ENCODE data around the gene PLEKHA6. TPM values are rescaled to one million over a fixed set of nuclear protein-coding genes. Genes with fewer than 3 reads are reported as not detected.

Gene PLEKHA6
- total and polyA plus RNA-seq, 2 of the 4 experiments (the other 2 are of a cell fraction): 8.2 to 19.9 TPM

GRCh38 chr1:204316164-204316563, 43.6 kb downstream of the PLEKHA6 start:
- Histone ChIP-seq H2BK5ac (ENCODE audit: low read depth, low read length, poor library complexity, severe bottlenecking) (no peak overlapping the region), H3K56ac (ENCODE audit: extremely low read depth, insufficient read depth, low read length) (no peak overlapping the region), H3K4me2 (ENCODE audit: low read depth, low read length) (no peak overlapping the region), H3K14ac (replicated peaks; ENCODE audit: low read depth, low read length) (no peak overlapping the region), H3K4ac (ENCODE audit: low read depth, low read length) (0 out of 2 replicates have a peak overlapping the region, but pooled peaks have one; percentile 26), H2BK120ac (ENCODE audit: low read depth, low read length) (peak overlapping the region; percentile 28), H4K91ac (ENCODE audit: insufficient read depth, low read depth, low read length) (no peak overlapping the region; the same call in 1 of the 2 replicates), H3K9ac (ENCODE audit: low read depth, low read length) (no peak overlapping the region), H3K36me3 (ENCODE audit: control insufficient read depth, insufficient read depth, low read length) (no peaks in the 10 kb centered on the region), H4K8ac (ENCODE audit: low read depth in 2 of 2, low read length in 2 of 2) (no peak overlapping the region), H2AK5ac (ENCODE audit: low read depth, low read length) (peak overlapping the region; percentile 52; the same call in 1 of the 2 replicates), H4K20me1 (ENCODE audit: insufficient read depth, low read length) (no peaks in the 10 kb centered on the region), H3K23ac (ENCODE audit: low read depth, low read length) (no peak overlapping the region), H3K27ac (ENCODE audit: insufficient read depth, low read length) (no peak overlapping the region), H2BK15ac (ENCODE audit: low read depth, low read length) (no peak overlapping the region), H3K9me1 (ENCODE audit: insufficient read depth, low read length) (peaks cover 21% of the 10 kb centered on the region), H3K9me3 (ENCODE audit: control insufficient read depth, insufficient read depth, low read length) (no peaks in the 10 kb centered on the region), H2AFZ (replicated peaks; ENCODE audit: low read length, poor library complexity) (no peak overlapping the region), H3K4me3 (ENCODE audit: insufficient read depth, low read depth, low read length) (no peak overlapping the region), H4K5ac (ENCODE audit: low read depth, low read length) (no peak overlapping the region), H3K4me1 (ENCODE audit: control insufficient read depth, insufficient read depth, low read length) (peaks cover 19% of the 10 kb centered on the region), H3K79me1 (ENCODE audit: low read depth in 1 of 2, low read length in 2 of 2) (peaks cover 0 to 5% of the 10 kb centered on the region in 2 experiments; a peak in 2 of 4 replicates), H3K27me3 (ENCODE audit: control insufficient read depth, insufficient read depth, low read length) (no peaks in the 10 kb centered on the region), H2AK9ac (replicated peaks; ENCODE audit: low read depth, low read length, poor library complexity) (no peak overlapping the region), H2BK20ac (ENCODE audit: low read depth, low read length) (no peak overlapping the region; the same call in 1 of the 2 replicates), H3K18ac (ENCODE audit: low read depth, low read length) (no peak overlapping the region)
- POLR2A ChIA-PET (ENCODE audit: unreplicated experiment): no interaction called here
- CTCF ChIA-PET: no interaction called here
- in situ Hi-C loops (cut with MboI; ENCODE audit: low sequenced_read_pairs) (no loop called here), intact Hi-C loops (cut with micrococcal nuclease) (no loop called here), dilution Hi-C loops (cut with HindIII; ENCODE audit: low sequenced_read_pairs, unreplicated experiment) (no loop called here)
- 76% methylated on average over 3 of the region's 6 CpGs; no CpG with 5 or more reads in 1 of the 2 experiments for WGBS, 2 experiments (ENCODE audit: extremely low coverage in 2 of 2, insufficient read length in 1 of 2)
- DNase-seq (no peak), ATAC-seq (ENCODE audit: low read depth) (no peak)
- BruUV-seq (replicated peaks): no TSS peak
- TF ChIP-seq, protein P1, sequence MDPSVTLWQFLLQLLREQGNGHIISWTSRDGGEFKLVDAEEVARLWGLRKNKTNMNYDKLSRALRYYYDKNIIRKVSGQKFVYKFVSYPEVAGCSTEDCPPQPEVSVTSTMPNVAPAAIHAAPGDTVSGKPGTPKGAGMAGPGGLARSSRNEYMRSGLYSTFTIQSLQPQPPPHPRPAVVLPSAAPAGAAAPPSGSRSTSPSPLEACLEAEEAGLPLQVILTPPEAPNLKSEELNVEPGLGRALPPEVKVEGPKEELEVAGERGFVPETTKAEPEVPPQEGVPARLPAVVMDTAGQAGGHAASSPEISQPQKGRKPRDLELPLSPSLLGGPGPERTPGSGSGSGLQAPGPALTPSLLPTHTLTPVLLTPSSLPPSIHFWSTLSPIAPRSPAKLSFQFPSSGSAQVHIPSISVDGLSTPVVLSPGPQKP (IDR thresholded peaks at IDR 0.05; ENCODE audit: borderline replicate concordance, low read depth, low read length): no peak
- no peak for TF ChIP-seq CTCF (conservative IDR thresholded peaks at IDR 0.05; ENCODE audit: low read depth, low read length)
- TF ChIP-seq CEBPB (IDR thresholded peaks at IDR 0.05; ENCODE audit: low read depth, low read length): no peak
- TF ChIP-seq RFX5 (IDR thresholded peaks at IDR 0.05; ENCODE audit: low read depth, low read length): no peak
- TF ChIP-seq CHD1 (IDR thresholded peaks at IDR 0.05; ENCODE audit: low read depth, low read length): no peak
- no peak for TF ChIP-seq MAFK (IDR thresholded peaks at IDR 0.05; ENCODE audit: low read depth, low read length)
- no peak for TF ChIP-seq RCOR1 (IDR thresholded peaks at IDR 0.05; ENCODE audit: insufficient replicate concordance, low read length)
- no peak for TF ChIP-seq MAZ (IDR thresholded peaks at IDR 0.05; ENCODE audit: borderline replicate concordance, low read depth, low read length)
- no peak for TF ChIP-seq SMC3 (IDR thresholded peaks at IDR 0.05; ENCODE audit: low read depth, low read length)
- TF ChIP-seq RAD21 (IDR thresholded peaks at IDR 0.05; ENCODE audit: low read length): no peak
- no peak for TF ChIP-seq POLR2A (IDR thresholded peaks at IDR 0.05; ENCODE audit: low read depth, low read length)
- TF ChIP-seq MXI1 (IDR thresholded peaks at IDR 0.05; ENCODE audit: borderline replicate concordance, low read depth, low read length): no peak
- no peak for TF ChIP-seq NFE2L2 (IDR thresholded peaks at IDR 0.05; ENCODE audit: low read depth, low read length)
- TF ChIP-seq FOS (IDR thresholded peaks at IDR 0.05; ENCODE audit: low read depth, low read length): no peak
- no peak for TF ChIP-seq BHLHE40 (IDR thresholded peaks at IDR 0.05; ENCODE audit: low read depth, low read length)
- TF ChIP-seq, protein P2, sequence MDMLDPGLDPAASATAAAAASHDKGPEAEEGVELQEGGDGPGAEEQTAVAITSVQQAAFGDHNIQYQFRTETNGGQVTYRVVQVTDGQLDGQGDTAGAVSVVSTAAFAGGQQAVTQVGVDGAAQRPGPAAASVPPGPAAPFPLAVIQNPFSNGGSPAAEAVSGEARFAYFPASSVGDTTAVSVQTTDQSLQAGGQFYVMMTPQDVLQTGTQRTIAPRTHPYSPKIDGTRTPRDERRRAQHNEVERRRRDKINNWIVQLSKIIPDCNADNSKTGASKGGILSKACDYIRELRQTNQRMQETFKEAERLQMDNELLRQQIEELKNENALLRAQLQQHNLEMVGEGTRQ (IDR thresholded peaks at IDR 0.05; ENCODE audit: low read depth, low read length): no peak

Measured in IMR-90 (cell line).